Activated T-cell treated with anti-CD3 and anti-CD28 coated beads for 4 hours (primary cell): Measurements from ENCODE around the gene TBC1D8.

Source experiments
- DNase-seq: peaks from one replicate; pipeline ENCODE4 v3.0.0-alpha.2; 2020

TBC1D8 gene

GRCh38 chr2:101135412-101136296 is 15.5 kb downstream of the TBC1D8 start:
- DNase-seq, result no peak

GRCh38 chr2:101133492-101134100 is 17.6 kb downstream of the TBC1D8 start:
- DNase-seq, result no peak

GRCh38 chr2:101132202-101132601 is 19.0 kb downstream of the TBC1D8 start:
- no peak for DNase-seq

- DNase-seq, result no peak
Measured at GRCh38 chr2:101130081-101130480, 21.1 kb downstream of the TBC1D8 start.

- DNase-seq, result no peak
Measured at GRCh38 chr2:101127319-101128056, 23.7 kb downstream of the TBC1D8 start.

GRCh38 chr2:101125808-101126207 is 25.4 kb downstream of the TBC1D8 start:
- no peak for DNase-seq

- no peak for DNase-seq
Measured at GRCh38 chr2:101125374-101125773, 25.8 kb downstream of the TBC1D8 start.

- DNase-seq, result no peak
Measured at GRCh38 chr2:101124643-101125366, 26.4 kb downstream of the TBC1D8 start.

GRCh38 chr2:101123795-101124471 is 27.2 kb downstream of the TBC1D8 start:
- no peak for DNase-seq

GRCh38 chr2:101121174-101121573 is 30.0 kb downstream of the TBC1D8 start:
- no peak for DNase-seq

- no peak for DNase-seq
Measured at GRCh38 chr2:101120124-101120996, 30.8 kb downstream of the TBC1D8 start.

GRCh38 chr2:101119431-101119830 is 31.8 kb downstream of the TBC1D8 start:
- DNase-seq, result no peak

GRCh38 chr2:101116841-101117552 is 34.2 kb downstream of the TBC1D8 start:
- no peak for DNase-seq

- DNase-seq, result no peak
Measured at GRCh38 chr2:101116348-101116747, 34.8 kb downstream of the TBC1D8 start.

GRCh38 chr2:101115664-101116063 is 35.5 kb downstream of the TBC1D8 start:
- DNase-seq, result no peak

GRCh38 chr2:101114815-101115214 is 36.4 kb downstream of the TBC1D8 start:
- no peak for DNase-seq

GRCh38 chr2:101114268-101114783 is 36.9 kb downstream of the TBC1D8 start:
- no peak for DNase-seq

- DNase-seq, result no peak
Measured at GRCh38 chr2:101113441-101114267, 37.5 kb downstream of the TBC1D8 start.

GRCh38 chr2:101112772-101113157 is 38.4 kb downstream of the TBC1D8 start:
- DNase-seq, result no peak
